H1 (cell line): ENCODE data around the gene GCM1. TPM values are rescaled to one million over a fixed set of nuclear protein-coding genes. Genes with fewer than 3 reads are reported as not detected.

Experiments
- CTCF ChIA-PET: fragments of 300-600 bp; sonication (Branson Sonifier 250); formaldehyde crosslinking; loops from one replicate; lab custom pipeline; 2021; ENCODE audit not compliant: partially characterized antibody; lab: Charles Lee
- POLR2A ChIA-PET: fragments of 300-600 bp; sonication (Branson Sonifier 250); formaldehyde crosslinking; loops from one replicate; lab custom pipeline; 2021; ENCODE audit warnings: inconsistent platforms; ENCODE audit not compliant: partially characterized antibody; lab: Charles Lee
- DNase-seq, 2 experiments: peaks; one replicate each; pipeline versions ENCODE4 v3.0.0 to v3.0.0-alpha.2; 2010 to 2022; ENCODE audit warnings: low spot score in 2 of 2, low read depth in 1 of 2, mixed read lengths in 1 of 2
- FAIRE-seq: peaks from 2 replicates; lab custom pipeline; 2011; peaks lifted over from hg19 to GRCh38; lab: Jason Lieb, UNC
- H2AFZ ChIP-seq: 2 replicates; pipeline ENCODE4 v1.8.1; 2012; ENCODE audit warnings: low read length, inconsistent platforms
- H2AK5ac ChIP-seq: 2 replicates; pipeline ENCODE4 v1.6.1; 2013; ENCODE audit warnings: low read depth, low read length
- H2BK120ac ChIP-seq: replicated peaks from 2 replicates; pipeline ENCODE3; 2013; ENCODE audit warnings: low read depth, low read length, inconsistent platforms
- H2BK12ac ChIP-seq: 2 replicates; pipeline ENCODE4 v1.6.1; 2013; ENCODE audit warnings: low read depth, low read length
- H2BK15ac ChIP-seq: 2 replicates; pipeline ENCODE4 v1.6.1; 2013; ENCODE audit warnings: low read length
- H2BK20ac ChIP-seq: 2 replicates; pipeline ENCODE4 v1.6.1; 2013; ENCODE audit warnings: low read length
- H2BK5ac ChIP-seq: 2 replicates; pipeline ENCODE4 v1.6.1; 2013; ENCODE audit warnings: low read depth, low read length
- H3K14ac ChIP-seq: 2 replicates; pipeline ENCODE4 v1.6.1; 2013; ENCODE audit warnings: inconsistent platforms; ENCODE audit not compliant: insufficient read length
- H3K18ac ChIP-seq: 2 replicates; pipeline ENCODE4 v1.6.1; 2013; ENCODE audit warnings: low read length; ENCODE audit errors: extremely low read depth
- H3K23ac ChIP-seq: 2 replicates; pipeline ENCODE4 v1.6.1; 2013; ENCODE audit warnings: inconsistent platforms; ENCODE audit not compliant: insufficient read length
- H3K23me2 ChIP-seq: 2 replicates; pipeline ENCODE4 v1.6.1; 2013; ENCODE audit warnings: low read depth, low read length
- H3K27ac ChIP-seq: 2 replicates; pipeline ENCODE4 v1.6.1; 2011; ENCODE audit warnings: low read depth, low read length, inconsistent platforms
- H3K27me3 ChIP-seq, 4 experiments: replicated peaks in 1 of 4; 1 replicate in 1 of 4; 2 replicates in 3 of 4; pipeline versions ENCODE4 v1.6.1 to v1.8.1; 2011 to 2013; ENCODE audit warnings: low read length in 3 of 4, mild to moderate bottlenecking in 3 of 4, inconsistent platforms in 2 of 4, mixed read lengths in 2 of 4, moderate library complexity in 1 of 4; ENCODE audit not compliant: control insufficient read depth in 3 of 4, insufficient read depth in 3 of 4; ENCODE audit errors: extremely low read depth in 1 of 4
- H3K36me3 ChIP-seq, 4 experiments: 2 replicates each; pipeline versions ENCODE4 v1.6.1 to v1.8.1; 2011 to 2013; ENCODE audit warnings: mild to moderate bottlenecking in 4 of 4, low read length in 3 of 4, moderate library complexity in 2 of 4, control low read depth in 1 of 4, inconsistent platforms in 1 of 4; ENCODE audit not compliant: insufficient read depth in 4 of 4, control insufficient read depth in 2 of 4
- H3K4ac ChIP-seq: replicated peaks from 2 replicates; pipeline ENCODE3; 2013; ENCODE audit warnings: low read length, low read depth, mixed read lengths, inconsistent platforms; ENCODE audit not compliant: insufficient read length
- H3K4me1 ChIP-seq, 4 experiments: replicated peaks in 1 of 4; 1 replicate in 1 of 4; 2 replicates in 3 of 4; pipeline versions ENCODE4 v1.6.1 to v1.8.1; 2011 to 2013; ENCODE audit warnings: low read length in 3 of 4, inconsistent platforms in 2 of 4, mixed read lengths in 1 of 4; ENCODE audit not compliant: insufficient read depth in 4 of 4, control insufficient read depth in 3 of 4
- H3K4me2 ChIP-seq, 2 experiments: 2 replicates each; pipeline versions ENCODE4 v1.6.1 to v1.8.1; 2011 to 2013; ENCODE audit warnings: low read depth in 2 of 2, low read length in 2 of 2, control low read depth in 1 of 2, inconsistent platforms in 1 of 2, mild to moderate bottlenecking in 1 of 2; ENCODE audit not compliant: insufficient read depth in 1 of 2
- H3K4me3 ChIP-seq, 4 experiments: fragments of 200-600, 300-600 bp in 1 of 4; sonication (generic), shearing (Covaris generic), sonication (Bioruptor Twin) in 1 of 4; 2 replicates each; pipeline versions ENCODE4 v1.5.1 to v1.8.1; 2011 to 2016; ENCODE audit warnings: low read length in 4 of 4, low read depth in 3 of 4, control low read depth in 2 of 4, inconsistent platforms in 2 of 4, mild to moderate bottlenecking in 2 of 4, mixed read lengths in 1 of 4, moderate library complexity in 1 of 4; ENCODE audit not compliant: insufficient read depth in 2 of 4; ENCODE audit errors: extremely low read depth in 1 of 4
- H3K56ac ChIP-seq: replicated peaks from 2 replicates; pipeline ENCODE3; 2013; ENCODE audit warnings: low read depth, mild to moderate bottlenecking, mixed read lengths, low read length, inconsistent platforms; ENCODE audit not compliant: insufficient read length
- H3K79me1 ChIP-seq: 2 replicates; pipeline ENCODE4 v1.6.1; 2013; ENCODE audit warnings: low read depth, low read length, control low read depth
- H3K79me2 ChIP-seq, 2 experiments: 2 replicates each; pipeline versions ENCODE4 v1.6.1 to v1.8.1; 2012 to 2013; ENCODE audit warnings: low read length in 2 of 2, mild to moderate bottlenecking in 2 of 2, inconsistent platforms in 1 of 2; ENCODE audit not compliant: insufficient read depth in 2 of 2, control insufficient read depth in 1 of 2
- H3K9ac ChIP-seq, 4 experiments: replicated peaks in 1 of 4; 1 replicate in 1 of 4; 2 replicates in 3 of 4; pipeline versions ENCODE4 v1.6.1 to v1.8.1; 2011 to 2013; ENCODE audit warnings: low read depth in 3 of 4, low read length in 3 of 4, control low read depth in 2 of 4, mild to moderate bottlenecking in 2 of 4, moderate library complexity in 2 of 4, inconsistent platforms in 1 of 4; ENCODE audit errors: extremely low read depth in 1 of 4
- H3K9me3 ChIP-seq, 2 experiments: 2 replicates each; pipeline versions ENCODE4 v1.6.1 to v1.8.1; 2012 to 2013; ENCODE audit warnings: mild to moderate bottlenecking in 2 of 2, moderate library complexity in 2 of 2, control low read depth in 1 of 2, inconsistent platforms in 1 of 2, low read depth in 1 of 2, low read length in 1 of 2, mixed read lengths in 1 of 2; ENCODE audit not compliant: insufficient read depth in 2 of 2
- H4K20me1 ChIP-seq, 2 experiments: replicated peaks in 1 of 2; 2 replicates each; pipeline versions ENCODE3 to v1.8.1; 2011 to 2013; ENCODE audit warnings: inconsistent platforms in 2 of 2, low read length in 2 of 2, mild to moderate bottlenecking in 1 of 2; ENCODE audit not compliant: insufficient read depth in 2 of 2, control insufficient read depth in 1 of 2
- H4K5ac ChIP-seq: 2 replicates; pipeline ENCODE4 v1.6.1; 2013; ENCODE audit warnings: low read length, low read depth, mixed read lengths, inconsistent platforms; ENCODE audit not compliant: insufficient read length
- H4K8ac ChIP-seq: 2 replicates; pipeline ENCODE4 v1.8.0; 2013; ENCODE audit warnings: mild to moderate bottlenecking, moderate library complexity, low read length, inconsistent platforms; ENCODE audit not compliant: insufficient read depth; ENCODE audit errors: extremely low read depth
- H4K91ac ChIP-seq: replicated peaks from 2 replicates; pipeline ENCODE3; 2013; ENCODE audit warnings: low read length, mixed read lengths, inconsistent platforms; ENCODE audit not compliant: insufficient read length
- ASH2L ChIP-seq: fragments of 200-600, 300-600 bp; sonication (generic); IDR thresholded peaks from one replicate; pipeline ENCODE4 v1.7.1; 2017; ENCODE audit warnings: low read length
- CEBPB ChIP-seq: IDR thresholded peaks from 2 replicates; pipeline ENCODE4 v1.6.1; 2012; ENCODE audit warnings: low read depth, low read length
- CREB1 ChIP-seq: IDR thresholded peaks from 2 replicates; pipeline ENCODE4 v1.6.1; 2012; ENCODE audit warnings: inconsistent platforms
- CTBP2 ChIP-seq: IDR thresholded peaks from 2 replicates; pipeline ENCODE4 v1.7.0; 2011; ENCODE audit warnings: borderline replicate concordance, mild to moderate bottlenecking, moderate library complexity, mixed read lengths, low read length; ENCODE audit not compliant: insufficient read depth, insufficient read length
- EZH2 ChIP-seq: fragments of 200-600 bp; sonication (generic); IDR thresholded peaks from 2 replicates; pipeline ENCODE4 v1.7.1; 2012; ENCODE audit warnings: low read depth, mild to moderate bottlenecking, moderate library complexity, low read length, inconsistent platforms; ENCODE audit not compliant: severe bottlenecking
- HDAC2 ChIP-seq, 2 experiments: fragments of 300-600 bp in 1 of 2; sonication (generic) in 1 of 2; IDR thresholded peaks; 2 replicates each; pipeline ENCODE4 v1.6.1; 2011 to 2012; ENCODE audit warnings: low read depth in 2 of 2, low read length in 2 of 2, mild to moderate bottlenecking in 2 of 2, moderate library complexity in 2 of 2, borderline replicate concordance in 1 of 2, inconsistent platforms in 1 of 2
- JUN ChIP-seq: IDR thresholded peaks from 2 replicates; pipeline ENCODE4 v1.6.1; 2011; ENCODE audit warnings: low read depth, mild to moderate bottlenecking, improper control_type of control experiment, low read length
- KDM4A ChIP-seq: IDR thresholded peaks from one replicate; pipeline ENCODE4 v1.7.1; 2012; ENCODE audit warnings: low read depth, mild to moderate bottlenecking, moderate library complexity, low read length, inconsistent platforms; ENCODE audit not compliant: severe bottlenecking
- POLR2AphosphoS5 ChIP-seq: IDR thresholded peaks from 2 replicates; pipeline ENCODE4 v1.6.1; 2011; ENCODE audit warnings: low read depth, low read length
- RAD21 ChIP-seq, 2 experiments: IDR thresholded peaks in 1 of 2; conservative IDR thresholded peaks in 1 of 2; 2 replicates each; pipeline ENCODE4 v1.6.1; 2011; ENCODE audit warnings: low read depth in 2 of 2, low read length in 2 of 2, improper control_type of control experiment in 1 of 2, inconsistent platforms in 1 of 2, mild to moderate bottlenecking in 1 of 2, moderate library complexity in 1 of 2
- polyA plus RNA-seq, 7 experiments: library from polyadenylated mRNA; depleted of rRNA in 3 of 7; stranded (reverse) in 5 of 7; unstranded in 2 of 7; fragments of >200 nt in 5 of 7; fragments of 200-250 nt in 2 of 7; gene quantifications; 1 replicate in 5 of 7; 2 replicates in 1 of 7; 4 replicates in 1 of 7; pipeline versions ENCODE4 v1.2.1 to v1.2.3, GENCODE V29; 2011 to 2013; ENCODE audit warnings: missing spikeins in 2 of 7, mixed read lengths in 2 of 7
- total RNA-seq: library from RNA; stranded (reverse); fragmentation: NEBNext Ultra II Directional; extraction: Animal tissue kit (Norgen Biotek cat#: 25700); gene quantifications from 2 replicates; pipeline ENCODE4 v1.2.1, GENCODE V29; 2021
- TF ChIP-seq, protein P1 (sequence below): IDR thresholded peaks from 2 replicates; pipeline ENCODE4 v1.6.1; 2011; ENCODE audit warnings: low read length, improper control_type of control experiment
- TF ChIP-seq, protein P2 (sequence below): IDR thresholded peaks from 2 replicates; pipeline ENCODE4 v1.6.1; 2011; ENCODE audit warnings: low read depth, mild to moderate bottlenecking, low read length; ENCODE audit not compliant: insufficient read depth

Gene GCM1
- total and polyA plus RNA-seq, 2 of the 8 experiments (the other 6 are each of a cell fraction or from before 2014, with no cell fraction given) = not detected

DNA sequence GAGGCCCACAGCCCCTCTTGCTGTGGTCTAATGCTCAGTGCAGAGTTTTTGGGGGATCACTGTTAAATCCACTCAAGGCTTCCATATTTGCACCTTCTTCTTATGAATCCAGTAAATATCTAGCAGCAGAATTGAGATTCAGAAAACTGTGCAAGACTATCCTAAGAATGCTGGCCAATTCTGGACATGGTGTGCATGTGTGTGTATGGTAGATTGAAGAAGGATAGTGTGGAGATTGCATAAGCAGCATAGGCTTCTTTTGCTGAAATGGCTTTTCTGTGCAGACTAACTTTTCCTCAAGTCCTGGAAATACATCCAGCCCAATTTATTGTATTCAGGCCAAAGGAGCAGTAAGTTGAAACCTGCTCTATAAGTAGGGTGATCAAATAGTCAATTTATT, 43.7 kb downstream of the GCM1 start:
- no peak overlapping the region for H3K4ac ChIP-seq
- TF ChIP-seq CREB1 (no peak), HDAC2 (IDR thresholded peaks at IDR 0.05; ENCODE audit: borderline replicate concordance in 1 of 2, low read depth in 2 of 2, low read length in 2 of 2) (no peak), CTBP2 (no peak), CEBPB (no peak), POLR2AphosphoS5 (no peak), KDM4A (no peak), EZH2 (no peak), RAD21 (IDR thresholded peaks at IDR 0.05 in 1 of 2, conservative IDR thresholded peaks at IDR 0.05 in 1 of 2; ENCODE audit: low read depth in 2 of 2, low read length in 2 of 2) (no peak), ASH2L (no peak), JUN (no peak)
- TF ChIP-seq, protein P1, sequence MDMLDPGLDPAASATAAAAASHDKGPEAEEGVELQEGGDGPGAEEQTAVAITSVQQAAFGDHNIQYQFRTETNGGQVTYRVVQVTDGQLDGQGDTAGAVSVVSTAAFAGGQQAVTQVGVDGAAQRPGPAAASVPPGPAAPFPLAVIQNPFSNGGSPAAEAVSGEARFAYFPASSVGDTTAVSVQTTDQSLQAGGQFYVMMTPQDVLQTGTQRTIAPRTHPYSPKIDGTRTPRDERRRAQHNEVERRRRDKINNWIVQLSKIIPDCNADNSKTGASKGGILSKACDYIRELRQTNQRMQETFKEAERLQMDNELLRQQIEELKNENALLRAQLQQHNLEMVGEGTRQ = no peak
- TF ChIP-seq, protein P2, sequence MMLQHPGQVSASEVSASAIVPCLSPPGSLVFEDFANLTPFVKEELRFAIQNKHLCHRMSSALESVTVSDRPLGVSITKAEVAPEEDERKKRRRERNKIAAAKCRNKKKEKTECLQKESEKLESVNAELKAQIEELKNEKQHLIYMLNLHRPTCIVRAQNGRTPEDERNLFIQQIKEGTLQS = no peak

More for the DNA sequence above, 43.7 kb downstream of the GCM1 start:
- H2BK120ac ChIP-seq = no peak overlapping the region
- no peak overlapping the region for H2AFZ ChIP-seq
- no peak overlapping the region for H3K14ac ChIP-seq
- no peak overlapping the region for H3K27ac ChIP-seq
- H4K91ac ChIP-seq = no peak overlapping the region
- no peak overlapping the region for H2AK5ac ChIP-seq
- no peaks in the 10 kb centered on the region for H3K23me2 ChIP-seq
- FAIRE-seq = no peak
- peaks cover 0 to 3% (median 0%) of the 10 kb centered on the region in 4 experiments; a peak in 2 of 8 replicates for H3K36me3 ChIP-seq
- ChIA-PET CTCF (interaction anchor here (0.6 to 2.2 kb wide), 9 partner anchors 11 to 388 kb away, joined by 3 to 15 read pairs (median 3); no protein-coding TSS in a partner anchor), POLR2A (no interaction called here)
- no peaks in the 10 kb centered on the region for H3K9me3 ChIP-seq
- no peaks in the 10 kb centered on the region for H3K79me2 ChIP-seq
- no peak overlapping the region for H4K5ac ChIP-seq
- no peaks in the 10 kb centered on the region for H4K20me1 ChIP-seq
- H2BK20ac ChIP-seq = no peak overlapping the region
- H3K79me1 ChIP-seq = no peaks in the 10 kb centered on the region
- no peak overlapping the region for H2BK12ac ChIP-seq
- H2BK5ac ChIP-seq = no peak overlapping the region
- H3K27me3 ChIP-seq = no peaks in the 10 kb centered on the region
- no peak overlapping the region for H2BK15ac ChIP-seq
- no peak overlapping the region for H3K9ac ChIP-seq
- no peak for DNase-seq
- H3K23ac ChIP-seq = no peak overlapping the region
- no peak overlapping the region for H3K4me3 ChIP-seq
- no peak overlapping the region for H3K18ac ChIP-seq
- H3K4me2 ChIP-seq = no peak overlapping the region
- H3K56ac ChIP-seq = no peak overlapping the region
- no peak overlapping the region for H4K8ac ChIP-seq
- H3K4me1 ChIP-seq = peaks cover 0 to 2% (median 0%) of the 10 kb centered on the region in 4 experiments; a peak in 1 of 7 replicates
